NCI-H2171 (cell line): ENCODE results near the gene SMIM43.
"Not testable (repeated sequence)": the region's sequence is repeated elsewhere in the genome, so short reads cannot be mapped to it uniquely, and the experiment has no call there.

Source experiments
- DNase-seq: peaks from one replicate; lab custom pipeline; 2025; lab: John Stamatoyannopoulos, UW

Gene SMIM43

GRCh38 chr4:121783210-121783609 is 18.2 kb upstream of the SMIM43 start:
- DNase-seq: no peak

- DNase-seq: no peak
These were observed 14.1 kb upstream of the SMIM43 start for GRCh38 chr4:121778991-121779628.

- no peak for DNase-seq
These were observed 12.7 kb upstream of the SMIM43 start for GRCh38 chr4:121777625-121778024.

GRCh38 chr4:121776610-121777401 is 11.8 kb upstream of the SMIM43 start:
- DNase-seq: no peak

GRCh38 chr4:121773883-121774282 is 8.9 kb upstream of the SMIM43 start:
- no peak for DNase-seq

GRCh38 chr4:121771869-121772268 is 6.9 kb upstream of the SMIM43 start:
- DNase-seq: no peak

- DNase-seq: no peak
These were observed 4.4 kb upstream of the SMIM43 start for GRCh38 chr4:121769341-121769740.

- DNase-seq: no peak
These were observed 2.2 kb upstream of the SMIM43 start for GRCh38 chr4:121767166-121767565.

GRCh38 chr4:121765971-121766538 is 1.1 kb upstream of the SMIM43 start:
- no peak for DNase-seq

GRCh38 chr4:121765368-121765705 is 373 bp upstream of the SMIM43 start:
- DNase-seq: no peak

GRCh38 chr4:121764303-121764701 is 662 bp downstream of the SMIM43 start:
- no peak for DNase-seq

GRCh38 chr4:121760205-121760604 is 4.8 kb downstream of the SMIM43 start:
- no peak for DNase-seq

GRCh38 chr4:121758925-121759568 is 5.9 kb downstream of the SMIM43 start:
- DNase-seq: no peak

- DNase-seq: not testable (repeated sequence)
These were observed 12.8 kb downstream of the SMIM43 start for GRCh38 chr4:121752142-121752541.

- DNase-seq: no peak
These were observed 15.7 kb downstream of the SMIM43 start for GRCh38 chr4:121749225-121749624.

GRCh38 chr4:121742794-121743193 is 22.2 kb downstream of the SMIM43 start:
- DNase-seq: no peak

- DNase-seq: no peak
These were observed 23.2 kb downstream of the SMIM43 start for GRCh38 chr4:121741751-121742150.

- no peak for DNase-seq
These were observed 24.1 kb downstream of the SMIM43 start for GRCh38 chr4:121740796-121741409.

- no peak for DNase-seq
These were observed 25.4 kb downstream of the SMIM43 start for GRCh38 chr4:121739575-121739974.

GRCh38 chr4:121738780-121739535 is 26.0 kb downstream of the SMIM43 start:
- DNase-seq: no peak

GRCh38 chr4:121737846-121738554 is 27.0 kb downstream of the SMIM43 start:
- DNase-seq: no peak
